Measurements from ENCODE around the gene TMEM178A.

Gene TMEM178A

GRCh38 chr2:39762448-39762847 is 96.7 kb downstream of the TMEM178A start:
- TF ChIP-seq EZH2 (IDR thresholded peaks at IDR 0.05; ENCODE audit: borderline replicate concordance, low read depth, low read length, severe bottlenecking) (no peak), CTCF (IDR thresholded peaks at IDR 0.05; ENCODE audit: borderline replicate concordance, extremely low read depth, low read length, poor library complexity, severe bottlenecking) (no peak)
- H3K27ac ChIP-seq (ENCODE audit: low read length), result no peak overlapping the region
- peaks cover 42% of the 10 kb centered on the region for H3K36me3 ChIP-seq (ENCODE audit: insufficient read depth, low read length)
- no peaks in the 10 kb centered on the region for H4K20me1 ChIP-seq (ENCODE audit: insufficient read depth, low read length)
- no peaks in the 10 kb centered on the region for H3K9me3 ChIP-seq (ENCODE audit: insufficient read depth, low read length, severe bottlenecking)
- no peak overlapping the region for H3K4me2 ChIP-seq (ENCODE audit: insufficient read depth, low read length)
- DNase-seq (no peak), ATAC-seq (ENCODE audit: insufficient read depth, low read depth) (no peak)
- H3K4me1 ChIP-seq (ENCODE audit: insufficient read depth, low read length), result no peaks in the 10 kb centered on the region
- no peaks in the 10 kb centered on the region for H3K27me3 ChIP-seq (ENCODE audit: insufficient read depth, low read length, poor library complexity)
- no peaks in the 10 kb centered on the region for H3K79me2 ChIP-seq (ENCODE audit: insufficient read depth, low read length)
- no peak overlapping the region for H3K9ac ChIP-seq (ENCODE audit: low read depth, low read length)
- no peak overlapping the region for H2AFZ ChIP-seq (ENCODE audit: low read depth, low read length)
- H3K4me3 ChIP-seq (ENCODE audit: low read depth in 1 of 2, low read length in 2 of 2), result no peak overlapping the region
